ENCODE measurements around the gene ELK3. TPM values are rescaled to one million over a fixed set of nuclear protein-coding genes. Genes with fewer than 3 reads are reported as not detected.

The ELK3 gene
- total RNA-seq, 2 experiments from 2014 or later = 18.3 to 19.2 TPM

DNA sequence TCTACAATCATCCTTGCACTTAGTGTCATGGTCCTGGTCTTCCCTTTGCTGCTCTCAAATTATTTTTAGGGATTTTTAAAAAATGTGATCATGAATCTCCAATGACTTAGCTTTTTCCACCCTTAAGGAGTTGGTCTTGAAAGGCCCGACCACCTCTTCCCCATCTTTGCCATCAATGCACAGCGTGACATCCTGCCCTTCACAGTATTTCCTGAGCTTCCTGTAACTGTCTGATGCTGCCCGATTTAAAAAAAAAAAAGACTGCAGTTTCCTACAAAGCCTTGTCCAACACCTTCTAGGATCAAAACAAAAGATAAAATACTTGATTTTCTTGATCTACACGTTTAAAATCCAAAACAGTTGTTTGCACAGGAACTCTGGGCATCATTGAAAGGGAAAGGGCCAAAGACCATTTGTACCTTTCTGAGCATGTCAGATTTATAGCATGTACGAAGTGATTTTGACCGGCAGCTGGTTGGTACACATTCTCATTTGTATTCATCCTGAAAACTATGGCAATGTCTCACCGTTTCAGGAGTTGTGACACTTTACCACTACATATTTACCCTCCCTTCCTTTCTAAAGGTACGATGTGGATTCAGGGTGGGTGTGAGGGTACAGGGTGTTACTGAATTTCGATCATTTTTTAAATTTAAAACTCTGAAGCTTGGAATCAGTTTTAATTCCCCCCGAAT is 7.4 kb upstream of the ELK3 start:
- ChIA-PET CTCF (interaction anchor here (2.0 kb wide), 1 partner anchor 9 kb away, joined by 6 read pairs; no protein-coding TSS in a partner anchor), POLR2A (interaction anchor here (0.7 kb wide), 1 partner anchor 32 kb away, joined by 4 read pairs; no protein-coding TSS in a partner anchor)

DNA sequence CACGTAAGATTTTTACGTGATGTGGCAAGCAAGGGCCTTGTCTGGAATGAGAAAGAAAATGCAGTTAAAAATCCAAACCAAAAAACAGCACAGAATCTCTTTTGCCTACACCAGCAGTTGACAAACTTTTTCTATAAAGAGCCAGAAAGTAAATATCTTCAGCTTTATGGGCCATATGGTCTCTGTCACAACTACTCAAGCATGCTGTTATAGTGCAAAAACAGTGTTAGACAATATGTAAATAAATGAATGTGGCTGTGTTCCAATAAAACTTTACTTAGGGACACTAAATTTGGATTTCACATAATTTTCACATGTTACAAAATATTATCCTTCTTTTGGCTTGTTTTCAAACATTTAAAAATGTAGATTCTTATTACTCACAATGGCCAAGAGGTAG is 6.2 kb upstream of the ELK3 start:
- ChIA-PET CTCF (no interaction called here), POLR2A (no interaction called here)

DNA sequence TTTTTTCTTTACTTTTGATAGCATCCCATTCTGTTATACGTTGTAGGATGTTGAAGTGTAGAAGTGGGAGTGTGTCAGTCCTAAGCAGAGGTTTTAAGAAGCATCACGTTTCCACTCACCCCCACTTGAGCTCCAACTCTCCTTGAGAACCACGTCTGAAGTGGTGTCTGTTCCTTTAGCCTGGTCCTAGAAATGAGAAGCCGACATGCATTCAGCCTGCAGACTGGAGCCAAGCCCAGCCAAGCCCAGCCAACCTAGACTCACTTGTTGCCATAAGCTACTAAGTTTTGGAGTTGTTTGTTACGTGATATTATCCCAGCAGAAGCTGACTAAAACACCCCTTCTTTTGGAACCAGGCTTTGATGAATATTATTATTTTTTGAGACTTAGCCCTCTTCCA is 4.4 kb upstream of the ELK3 start:
- CTCF ChIA-PET = interaction anchor here (0.7 to 1.3 kb wide), 2 partner anchors 11 to 25 kb away, joined by 3 to 4 read pairs; no protein-coding TSS in a partner anchor
- POLR2A ChIA-PET = no interaction called here

DNA sequence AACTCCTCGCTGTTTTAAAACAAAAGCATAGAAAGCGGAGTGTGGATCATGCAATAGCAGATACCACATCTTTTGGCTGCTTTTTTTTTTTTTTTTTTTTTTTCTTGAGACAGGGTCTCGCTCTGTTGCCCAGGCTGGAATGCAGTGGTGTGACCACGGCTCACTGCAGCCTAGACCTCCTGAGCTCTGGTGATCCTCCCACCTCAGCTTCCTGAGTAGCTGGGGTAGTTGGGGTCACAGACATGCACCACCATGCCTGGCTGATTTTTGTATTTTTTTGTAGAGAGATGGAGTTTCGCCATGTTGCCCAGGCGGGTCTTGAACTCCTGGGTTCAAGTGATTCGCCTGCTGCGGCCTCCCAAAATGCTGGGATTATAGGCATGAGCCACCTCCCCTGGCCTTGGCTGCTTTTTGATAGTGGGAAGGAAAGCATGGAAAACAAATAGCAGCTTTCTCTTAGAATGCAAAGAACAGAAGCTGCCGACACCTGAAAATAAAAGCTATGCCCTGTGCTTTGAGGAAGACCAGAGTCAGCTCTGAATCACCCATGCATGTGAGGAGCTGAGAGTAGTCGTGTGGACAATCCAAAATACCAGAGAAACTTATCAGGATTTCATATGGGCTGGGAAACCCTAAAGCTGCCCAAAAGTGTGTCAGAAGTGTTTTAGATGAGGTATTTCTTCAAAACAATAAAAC is 3.6 kb upstream of the ELK3 start:
- POLR2A ChIA-PET = interaction anchor here (0.7 kb wide), 1 partner anchor 270 kb away, joined by 8 read pairs; no protein-coding TSS in a partner anchor
- CTCF ChIA-PET = interaction anchor here (0.7 to 1.3 kb wide), 2 partner anchors 12 to 25 kb away, joined by 3 to 4 read pairs; no protein-coding TSS in a partner anchor

DNA sequence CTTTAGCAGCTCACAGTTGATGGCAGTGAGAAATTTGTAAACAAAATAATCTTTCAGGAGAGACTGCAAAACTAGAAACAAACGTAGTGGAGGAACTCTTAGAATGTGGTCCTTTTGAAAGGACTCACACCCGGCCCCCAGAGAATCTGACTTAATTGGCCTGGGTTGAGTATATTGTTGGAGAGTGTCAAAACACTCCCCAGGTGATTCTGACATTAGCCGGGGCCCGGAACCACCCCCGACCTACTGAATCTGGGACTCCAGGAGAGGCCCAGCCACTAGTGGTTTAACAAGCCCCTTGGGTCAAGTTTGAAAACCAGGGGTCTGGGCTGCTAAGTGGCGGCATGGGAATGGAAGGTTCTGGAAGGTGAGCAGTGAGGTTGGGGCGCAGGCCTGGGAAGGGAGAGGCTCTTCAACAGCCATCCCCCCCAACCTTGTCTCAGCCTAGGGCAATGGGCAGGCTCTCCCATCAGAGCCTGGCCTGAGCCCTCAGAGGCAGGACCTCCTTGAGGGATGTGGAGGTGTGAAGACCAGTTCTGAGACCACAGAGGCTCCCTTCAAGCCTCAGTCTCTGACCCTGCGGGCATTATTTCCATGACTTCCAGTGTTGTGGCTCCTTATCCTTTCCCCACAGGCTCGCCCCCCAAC is 1.1 kb upstream of the ELK3 start:
- CTCF ChIA-PET = no interaction called here
- POLR2A ChIA-PET = no interaction called here

DNA sequence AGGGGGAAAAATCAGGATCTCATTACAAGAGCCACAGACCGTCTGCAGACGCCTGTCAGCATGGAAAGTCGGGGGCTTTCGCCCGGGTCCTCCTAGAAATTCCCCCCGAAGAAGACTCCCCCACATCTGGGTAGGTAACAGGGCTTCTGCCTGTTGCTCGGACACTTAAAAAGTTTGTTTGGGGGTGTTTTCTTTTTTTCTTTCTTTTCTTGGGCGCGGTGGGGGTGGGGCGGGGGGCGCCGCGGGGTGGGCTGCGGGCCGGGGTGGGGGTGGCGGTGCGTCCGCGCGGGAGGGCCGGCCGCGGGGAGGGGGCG is 358 bp downstream of the ELK3 start:
- POLR2A ChIA-PET = no interaction called here

DNA sequence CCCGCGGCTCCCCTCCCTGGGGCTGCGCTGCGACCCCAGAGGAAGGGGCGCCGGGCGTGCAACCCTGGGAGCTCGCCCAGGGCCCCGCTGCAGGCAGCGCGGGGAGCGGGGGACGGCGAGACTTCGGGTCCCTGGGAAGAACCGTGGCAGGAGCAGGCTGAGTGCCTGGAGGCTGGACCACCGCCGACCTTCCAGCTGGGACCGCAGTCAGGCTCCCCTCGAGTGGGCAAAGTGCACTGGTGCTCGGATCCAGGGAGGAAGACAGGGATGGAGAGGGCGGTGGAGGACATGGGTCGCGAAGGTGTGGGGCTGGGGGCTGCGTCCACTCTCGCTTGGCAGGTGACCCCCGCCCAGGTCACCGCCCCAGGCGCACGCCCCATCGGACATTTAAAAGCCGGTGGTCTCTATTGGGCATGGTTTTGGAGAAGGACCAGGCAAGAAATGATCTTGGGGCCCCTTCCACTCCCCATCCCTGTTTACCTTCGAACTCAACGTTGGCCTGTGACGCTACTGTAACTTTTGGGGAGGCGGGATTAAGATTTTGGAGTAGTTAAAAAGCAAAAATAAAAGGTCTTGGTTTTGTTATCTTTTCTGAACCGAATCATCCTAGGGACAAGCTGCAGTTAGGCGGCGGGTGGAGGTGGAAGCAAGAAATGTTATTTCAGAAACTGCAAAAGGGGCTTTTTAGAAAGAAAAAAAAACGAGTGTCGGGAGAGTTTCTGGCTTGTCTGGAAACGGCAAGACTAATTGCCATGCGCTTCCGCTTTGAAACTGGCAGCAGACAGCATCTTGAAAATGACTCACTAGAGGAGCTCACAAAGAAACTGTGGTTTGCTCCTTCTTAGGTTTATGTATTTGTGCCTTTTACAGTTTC is 1.0 kb downstream of the ELK3 start:
- POLR2A ChIA-PET = interaction anchor here (0.5 to 1.0 kb wide), 2 partner anchors 18 to 118 kb away, joined by 3 to 12 read pairs; no protein-coding TSS in a partner anchor

More for the DNA sequence above, 358 bp downstream of the ELK3 start:
- CTCF ChIA-PET = no interaction called here

DNA sequence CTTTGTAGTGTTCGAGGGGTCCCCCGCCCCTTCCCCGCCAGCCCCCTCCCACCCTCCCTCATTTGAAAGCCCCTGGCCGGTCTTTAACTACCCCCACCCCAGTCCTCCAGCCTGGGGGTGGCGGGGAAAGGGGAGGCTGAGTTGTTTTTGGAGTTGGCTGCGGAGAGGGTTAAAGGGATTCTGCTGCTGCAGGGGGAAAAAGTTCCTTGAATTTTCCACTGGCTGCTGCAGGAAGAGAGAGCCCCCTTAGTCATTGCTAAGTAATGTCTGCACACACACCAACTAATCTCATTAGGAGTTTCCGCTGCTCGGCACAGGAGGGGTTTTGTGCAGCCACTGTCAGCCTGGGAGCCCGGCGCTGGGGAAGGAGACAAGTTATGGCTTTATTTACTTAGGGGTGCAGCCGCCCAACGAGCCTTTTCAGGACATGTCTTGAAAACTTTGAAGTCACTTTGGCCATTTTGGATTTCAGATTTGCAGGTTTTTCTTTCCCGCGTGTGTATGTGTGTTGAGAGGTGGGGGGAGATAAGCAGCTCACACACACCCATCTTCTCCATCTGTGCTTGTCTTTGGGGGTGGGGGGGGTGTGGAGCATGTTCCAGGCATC is 1.8 kb downstream of the ELK3 start:
- ChIA-PET POLR2A (interaction anchor here (0.5 to 1.0 kb wide), 2 partner anchors 19 to 118 kb away, joined by 3 to 12 read pairs; no protein-coding TSS in a partner anchor), CTCF (interaction anchor here (0.9 to 1.3 kb wide), 3 partner anchors 9 to 19 kb away, joined by 3 to 8 read pairs (median 3); no protein-coding TSS in a partner anchor)

More for the DNA sequence above, 1.0 kb downstream of the ELK3 start:
- CTCF ChIA-PET = interaction anchor here (0.9 to 1.3 kb wide), 3 partner anchors 9 to 19 kb away, joined by 3 to 8 read pairs (median 3); no protein-coding TSS in a partner anchor

DNA sequence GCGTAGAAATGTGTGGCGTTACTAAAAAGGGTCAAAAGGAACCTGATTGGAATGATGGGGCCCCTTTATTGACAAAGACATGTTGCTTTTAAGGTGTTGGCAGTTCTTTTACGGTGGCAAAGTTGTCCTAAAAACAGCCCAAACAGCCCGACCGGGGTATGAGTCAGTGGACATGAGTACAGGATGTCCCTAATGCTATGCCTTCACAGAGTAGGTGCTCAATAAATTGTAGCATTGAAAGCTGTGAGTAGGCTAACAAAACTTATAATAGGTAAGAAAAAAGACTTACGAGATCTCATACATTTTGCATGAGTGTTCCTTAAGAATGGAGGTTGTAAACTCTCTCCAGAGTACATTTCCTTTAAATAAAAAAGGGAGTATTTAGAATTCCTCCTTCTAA is 2.6 kb downstream of the ELK3 start:
- ChIA-PET POLR2A (interaction anchor here (1.3 kb wide), 1 partner anchor 20 kb away, joined by 6 read pairs; no protein-coding TSS in a partner anchor), CTCF (interaction anchor here (1.0 kb wide), 1 partner anchor 19 kb away, joined by 4 read pairs; no protein-coding TSS in a partner anchor)

DNA sequence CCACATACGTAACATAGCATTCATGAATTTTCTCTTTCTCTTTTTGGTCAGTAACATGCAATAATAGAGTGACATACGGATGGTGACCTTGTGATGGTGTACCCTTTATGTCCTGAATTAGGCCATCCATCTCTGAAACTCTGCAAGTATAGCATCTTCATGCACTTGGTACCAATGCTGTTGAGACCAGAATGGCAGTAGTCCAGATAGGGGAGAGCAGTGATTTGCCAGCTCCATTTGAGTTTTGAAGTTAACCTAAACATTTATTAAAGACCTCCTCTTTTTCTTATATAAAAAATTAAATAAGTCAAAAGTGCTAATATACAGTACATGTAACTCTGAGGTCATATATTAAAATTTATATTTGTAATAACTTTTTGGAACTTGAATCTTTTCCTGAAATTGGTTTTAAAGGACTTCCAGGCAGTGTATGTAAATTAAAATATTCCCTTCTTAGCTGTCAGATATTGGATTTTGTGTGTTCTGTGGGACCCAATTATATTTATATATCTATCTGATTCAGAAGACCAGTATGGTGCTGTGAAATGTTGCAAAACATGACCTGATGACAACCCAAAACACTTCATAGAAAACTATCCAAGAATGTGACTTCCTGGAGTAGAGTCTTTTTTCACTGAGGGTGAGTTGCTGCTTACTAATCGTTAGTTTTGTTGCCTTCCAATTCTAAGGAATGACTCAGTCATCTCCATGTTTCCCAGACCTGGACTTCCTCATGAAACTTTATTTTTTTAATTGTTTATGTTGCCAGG is 3.5 kb downstream of the ELK3 start:
- ChIA-PET POLR2A (interaction anchor here (1.3 kb wide), 1 partner anchor 21 kb away, joined by 6 read pairs; no protein-coding TSS in a partner anchor), CTCF (interaction anchor here (0.6 to 1.7 kb wide), 3 partner anchors 14 to 160 kb away, joined by 4 to 5 read pairs (median 4); no protein-coding TSS in a partner anchor)

DNA sequence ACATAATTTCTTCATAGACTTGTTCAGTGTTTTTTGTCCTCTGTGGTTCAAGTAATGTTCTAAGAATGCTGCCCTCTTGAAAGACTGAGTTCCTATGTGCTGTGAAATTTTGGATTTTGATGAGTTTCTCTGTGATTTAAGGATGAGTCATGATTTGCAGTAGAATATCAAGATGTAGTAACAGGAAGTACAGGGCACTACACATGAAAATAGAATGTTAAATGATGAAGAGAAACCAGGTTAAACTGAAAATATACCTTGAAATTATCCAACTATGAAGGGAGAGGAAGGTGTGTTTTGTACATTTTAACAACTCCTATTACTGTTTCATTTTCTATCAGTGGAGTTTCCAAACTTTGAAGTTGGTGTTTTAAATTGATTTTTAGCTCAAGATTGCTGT is 4.8 kb downstream of the ELK3 start:
- POLR2A ChIA-PET = no interaction called here
- CTCF ChIA-PET = interaction anchor here (1.6 to 1.7 kb wide), 2 partner anchors 13 to 17 kb away, joined by 4 to 5 read pairs; no protein-coding TSS in a partner anchor

DNA sequence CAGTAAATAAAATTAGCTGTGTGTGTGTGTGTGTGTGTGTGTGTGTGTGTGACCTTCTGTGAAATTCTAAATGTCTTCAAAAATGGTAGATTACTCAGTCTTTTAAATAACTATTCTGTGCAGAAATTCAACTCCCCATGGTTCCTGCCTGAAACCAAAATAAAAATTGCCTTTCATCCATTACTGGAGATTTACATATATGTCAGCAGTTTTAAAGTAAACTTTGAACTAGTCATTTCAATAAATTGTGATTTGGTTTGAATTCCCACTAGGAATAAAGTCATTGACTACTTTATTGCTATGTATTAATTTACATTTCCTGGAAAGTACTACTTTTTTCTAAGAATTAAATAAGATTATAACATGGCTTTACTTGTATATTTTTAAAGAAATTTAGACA is 5.3 kb downstream of the ELK3 start:
- POLR2A ChIA-PET = no interaction called here
- CTCF ChIA-PET = interaction anchor here (0.5 to 1.7 kb wide), 3 partner anchors 13 to 218 kb away, joined by 4 to 5 read pairs (median 5); no protein-coding TSS in a partner anchor

DNA sequence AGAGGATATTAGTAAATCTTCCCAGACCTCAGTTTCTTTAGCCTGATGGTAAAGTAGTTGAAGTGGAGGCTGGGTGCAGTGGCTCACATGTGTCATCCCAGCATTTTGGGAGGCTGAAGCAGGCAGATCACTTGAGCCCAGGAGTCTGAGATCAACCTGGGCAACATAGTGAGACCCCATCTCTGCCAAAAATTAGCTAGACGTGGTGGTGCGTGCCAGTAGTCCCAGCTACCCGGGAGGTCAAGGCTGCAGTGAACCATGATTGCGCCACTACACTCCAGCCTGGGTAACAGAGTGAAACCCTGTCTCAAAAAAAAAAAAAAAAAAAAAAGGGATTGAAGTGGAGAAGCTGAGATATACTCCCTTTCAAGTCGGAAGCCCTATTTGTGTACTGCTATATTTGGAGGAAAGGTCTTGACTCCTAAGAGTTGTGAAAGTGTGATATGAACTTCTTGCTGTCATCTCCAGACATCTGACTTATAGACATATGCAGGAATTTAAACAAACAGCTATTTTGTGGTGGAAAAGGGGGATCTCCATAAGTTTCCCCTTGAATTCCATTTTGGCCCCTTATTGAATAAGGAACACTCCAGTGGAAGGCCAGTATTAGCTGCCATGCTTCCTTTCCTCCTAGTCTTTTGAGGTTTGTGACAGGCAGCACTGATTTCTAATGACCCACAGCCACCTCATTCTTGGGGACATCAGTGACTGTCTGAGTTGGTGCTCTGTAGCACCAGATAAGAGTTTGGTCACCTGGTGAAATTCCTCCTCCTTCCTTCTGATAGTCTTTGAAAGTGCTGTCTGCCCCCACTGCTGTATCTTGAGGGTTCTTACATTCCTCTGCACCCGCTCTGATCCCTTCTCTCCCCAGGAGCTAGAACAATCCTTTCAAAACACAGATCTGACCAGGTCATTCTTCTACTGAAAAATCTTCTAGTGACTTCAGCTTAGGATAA is 7.4 kb downstream of the ELK3 start:
- POLR2A ChIA-PET = interaction anchor here (0.6 kb wide), 1 partner anchor 458 kb away, joined by 3 read pairs; no protein-coding TSS in a partner anchor
- CTCF ChIA-PET = interaction anchor here (0.5 to 2.2 kb wide), 2 partner anchors 9 to 148 kb away, joined by 3 to 7 read pairs; no protein-coding TSS in a partner anchor

DNA sequence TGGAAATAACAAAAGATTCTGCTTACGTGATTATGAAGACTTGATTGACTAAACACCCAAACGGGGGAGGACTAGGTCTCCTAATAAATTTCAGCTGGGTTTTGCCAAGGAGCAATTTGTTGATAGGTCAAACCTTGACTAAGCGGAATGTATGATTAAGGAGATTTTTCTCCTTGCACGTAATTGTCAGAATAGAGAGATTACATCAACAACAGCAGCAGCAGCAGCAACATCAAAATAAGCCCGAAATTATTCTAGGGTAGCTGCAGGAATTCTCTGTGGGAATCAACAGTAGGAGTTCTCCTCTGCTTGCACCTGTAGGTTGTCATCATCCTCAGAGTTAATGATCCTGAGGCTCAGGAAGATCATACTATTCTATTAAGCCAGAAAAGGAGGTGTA is 10.2 kb downstream of the ELK3 start:
- ChIA-PET POLR2A (no interaction called here), CTCF (interaction anchor here (0.6 to 1.2 kb wide), 2 partner anchors 9 to 13 kb away, joined by 3 read pairs; no protein-coding TSS in a partner anchor)

DNA sequence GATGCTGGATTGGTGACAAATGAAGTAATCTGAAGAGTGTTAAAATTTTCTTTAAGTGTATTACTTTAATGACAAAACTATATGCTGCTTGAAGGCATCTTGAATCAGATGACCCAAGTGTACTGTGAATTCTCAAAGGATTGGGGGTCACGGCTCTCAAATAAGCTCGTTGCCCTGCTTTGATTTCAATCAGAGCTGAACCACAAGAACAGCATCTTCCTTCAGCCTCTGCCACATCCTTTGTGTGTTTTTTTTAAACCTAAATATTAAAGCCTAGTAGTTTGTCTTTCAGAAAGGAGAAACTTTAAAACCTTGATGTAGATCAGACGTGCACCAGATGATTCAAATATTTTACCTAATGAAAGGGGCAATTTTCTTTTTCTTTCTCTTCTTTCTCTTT is 11.7 kb downstream of the ELK3 start:
- CTCF ChIA-PET = interaction anchor here (0.5 kb wide), 1 partner anchor 259 kb away, joined by 5 read pairs; no protein-coding TSS in a partner anchor
- POLR2A ChIA-PET = interaction anchor here (0.8 kb wide), 1 partner anchor 153 kb away, joined by 3 read pairs; no protein-coding TSS in a partner anchor

DNA sequence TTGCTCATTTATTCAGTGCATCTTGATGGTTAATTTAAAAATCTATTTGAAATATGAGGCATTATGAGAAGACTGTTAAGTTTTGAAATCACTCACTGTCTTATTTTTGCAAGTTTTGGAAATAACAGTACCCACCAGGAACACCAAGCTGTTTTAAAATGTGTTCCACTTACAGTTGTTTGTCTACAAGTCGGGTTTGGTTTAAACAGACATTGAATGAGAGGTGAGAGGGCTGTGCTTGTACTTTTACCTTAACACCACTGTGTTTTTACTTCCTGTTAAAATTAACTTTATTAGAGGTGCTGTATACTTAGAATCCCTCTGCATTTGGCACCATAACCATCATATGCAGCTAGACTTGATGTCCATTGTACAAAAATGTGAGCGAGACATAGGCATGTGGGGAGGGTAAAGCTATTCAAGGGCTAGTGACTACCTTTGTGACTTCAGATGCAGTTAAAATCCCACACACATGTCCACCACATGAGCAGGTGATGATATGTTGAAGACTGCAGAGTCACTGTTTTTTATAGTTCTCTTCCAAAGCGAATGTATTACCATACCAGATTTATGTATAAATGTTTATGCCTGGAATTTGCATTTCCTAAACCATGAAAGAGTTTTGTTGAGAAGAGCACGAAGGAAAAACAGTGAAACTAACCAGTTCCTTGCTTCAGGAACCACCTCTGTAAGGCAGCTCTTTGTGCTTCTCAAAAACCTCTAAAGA is 12.9 kb downstream of the ELK3 start:
- POLR2A ChIA-PET = no interaction called here
- CTCF ChIA-PET = no interaction called here

Measured in activated CD8-positive, alpha-beta memory T cell treated with anti-CD3 and anti-CD28 coated beads for 36 hours (primary cell).